ENCODE measurements around the gene TRIM37.
A peak's percentile ranks its signal among the peaks of the same experiment; 100 is the strongest.

TRIM37 gene

DNA sequence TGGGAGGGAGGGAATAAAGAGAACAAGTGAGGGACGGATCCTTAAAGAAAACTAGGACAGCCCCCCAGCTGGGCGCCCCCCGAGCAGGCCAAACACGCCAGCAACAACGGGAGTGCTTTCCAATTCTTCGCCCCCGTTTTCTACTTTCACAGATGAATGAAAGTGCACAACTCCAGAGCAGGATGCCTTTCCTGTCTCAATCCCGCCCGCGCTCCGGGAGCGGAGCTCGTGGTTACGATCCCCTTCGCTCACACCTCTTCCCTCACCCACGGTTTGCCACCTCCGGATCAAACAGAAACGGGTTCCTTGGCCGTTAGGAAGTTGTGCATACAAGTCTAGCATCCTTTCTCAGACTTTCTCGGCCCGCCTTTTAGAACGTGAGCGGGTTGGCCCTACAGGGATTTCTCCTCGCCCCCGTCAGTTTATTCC is 47.6 kb upstream of the TRIM37 start:
- TF ChIP-seq, protein P1, sequence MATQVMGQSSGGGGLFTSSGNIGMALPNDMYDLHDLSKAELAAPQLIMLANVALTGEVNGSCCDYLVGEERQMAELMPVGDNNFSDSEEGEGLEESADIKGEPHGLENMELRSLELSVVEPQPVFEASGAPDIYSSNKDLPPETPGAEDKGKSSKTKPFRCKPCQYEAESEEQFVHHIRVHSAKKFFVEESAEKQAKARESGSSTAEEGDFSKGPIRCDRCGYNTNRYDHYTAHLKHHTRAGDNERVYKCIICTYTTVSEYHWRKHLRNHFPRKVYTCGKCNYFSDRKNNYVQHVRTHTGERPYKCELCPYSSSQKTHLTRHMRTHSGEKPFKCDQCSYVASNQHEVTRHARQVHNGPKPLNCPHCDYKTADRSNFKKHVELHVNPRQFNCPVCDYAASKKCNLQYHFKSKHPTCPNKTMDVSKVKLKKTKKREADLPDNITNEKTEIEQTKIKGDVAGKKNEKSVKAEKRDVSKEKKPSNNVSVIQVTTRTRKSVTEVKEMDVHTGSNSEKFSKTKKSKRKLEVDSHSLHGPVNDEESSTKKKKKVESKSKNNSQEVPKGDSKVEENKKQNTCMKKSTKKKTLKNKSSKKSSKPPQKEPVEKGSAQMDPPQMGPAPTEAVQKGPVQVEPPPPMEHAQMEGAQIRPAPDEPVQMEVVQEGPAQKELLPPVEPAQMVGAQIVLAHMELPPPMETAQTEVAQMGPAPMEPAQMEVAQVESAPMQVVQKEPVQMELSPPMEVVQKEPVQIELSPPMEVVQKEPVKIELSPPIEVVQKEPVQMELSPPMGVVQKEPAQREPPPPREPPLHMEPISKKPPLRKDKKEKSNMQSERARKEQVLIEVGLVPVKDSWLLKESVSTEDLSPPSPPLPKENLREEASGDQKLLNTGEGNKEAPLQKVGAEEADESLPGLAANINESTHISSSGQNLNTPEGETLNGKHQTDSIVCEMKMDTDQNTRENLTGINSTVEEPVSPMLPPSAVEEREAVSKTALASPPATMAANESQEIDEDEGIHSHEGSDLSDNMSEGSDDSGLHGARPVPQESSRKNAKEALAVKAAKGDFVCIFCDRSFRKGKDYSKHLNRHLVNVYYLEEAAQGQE (IDR thresholded peaks at IDR 0.05; ENCODE audit: insufficient read depth in 1 of 2, low read depth in 2 of 2, low read length in 2 of 2), result no peak
- TF ChIP-seq FOXP2 (optimal IDR thresholded peaks at IDR 0.05; ENCODE audit: borderline replicate concordance, extremely low read depth, extremely low read length, insufficient read depth), result no peak
- TF ChIP-seq POLR2AphosphoS5 (IDR thresholded peaks at IDR 0.05; ENCODE audit: low read depth, low read length), result 0 out of 2 replicates have a peak, but pooled peaks have one; percentile 16
- TF ChIP-seq SIN3A (IDR thresholded peaks at IDR 0.05; ENCODE audit: borderline replicate concordance, insufficient read depth, low read length), result peak; percentile 8; the same call in 1 of the 2 replicates
- TF ChIP-seq TAF1 (IDR thresholded peaks at IDR 0.05; ENCODE audit: borderline replicate concordance, insufficient read depth, low read length), result no peak

GRCh38 chr17:59152925-59153324 is 46.2 kb upstream of the TRIM37 start:
- TF ChIP-seq TAF1 (IDR thresholded peaks at IDR 0.05; ENCODE audit: borderline replicate concordance, insufficient read depth, low read length) (no peak), FOXP2 (optimal IDR thresholded peaks at IDR 0.05; ENCODE audit: borderline replicate concordance, extremely low read depth, extremely low read length, insufficient read depth) (no peak), SIN3A (IDR thresholded peaks at IDR 0.05; ENCODE audit: borderline replicate concordance, insufficient read depth, low read length) (no peak), POLR2AphosphoS5 (IDR thresholded peaks at IDR 0.05; ENCODE audit: low read depth, low read length) (no peak)
- TF ChIP-seq, protein P1 (IDR thresholded peaks at IDR 0.05; ENCODE audit: insufficient read depth in 1 of 2, low read depth in 2 of 2, low read length in 2 of 2), result no peak

GRCh38 chr17:59151591-59151990 is 44.9 kb upstream of the TRIM37 start:
- no peak for TF ChIP-seq SIN3A (IDR thresholded peaks at IDR 0.05; ENCODE audit: borderline replicate concordance, insufficient read depth, low read length)
- no peak for TF ChIP-seq FOXP2 (optimal IDR thresholded peaks at IDR 0.05; ENCODE audit: borderline replicate concordance, extremely low read depth, extremely low read length, insufficient read depth)
- no peak for TF ChIP-seq POLR2AphosphoS5 (IDR thresholded peaks at IDR 0.05; ENCODE audit: low read depth, low read length)
- TF ChIP-seq, protein P1 (IDR thresholded peaks at IDR 0.05; ENCODE audit: insufficient read depth in 1 of 2, low read depth in 2 of 2, low read length in 2 of 2), result no peak
- no peak for TF ChIP-seq TAF1 (IDR thresholded peaks at IDR 0.05; ENCODE audit: borderline replicate concordance, insufficient read depth, low read length)

- no peak for TF ChIP-seq SIN3A (IDR thresholded peaks at IDR 0.05; ENCODE audit: borderline replicate concordance, insufficient read depth, low read length)
- no peak for TF ChIP-seq TAF1 (IDR thresholded peaks at IDR 0.05; ENCODE audit: borderline replicate concordance, insufficient read depth, low read length)
- TF ChIP-seq, protein P1 (IDR thresholded peaks at IDR 0.05; ENCODE audit: insufficient read depth in 1 of 2, low read depth in 2 of 2, low read length in 2 of 2), result no peak
- TF ChIP-seq POLR2AphosphoS5 (IDR thresholded peaks at IDR 0.05; ENCODE audit: low read depth, low read length), result no peak
- no peak for TF ChIP-seq FOXP2 (optimal IDR thresholded peaks at IDR 0.05; ENCODE audit: borderline replicate concordance, extremely low read depth, extremely low read length, insufficient read depth)
Observed at GRCh38 chr17:59151006-59151405, 44.3 kb upstream of the TRIM37 start.
